Panc1 (cell line): ENCODE results near the gene GTPBP4.

Experiments used
- CTCF ChIP-seq: fragments of 450-650 bp; IDR thresholded peaks from 2 replicates; pipeline ENCODE4 v1.5.1; 2017; ENCODE audit warnings: mild to moderate bottlenecking
- POLR2AphosphoS5 ChIP-seq: IDR thresholded peaks from 2 replicates; pipeline ENCODE4 v1.6.1; 2012; ENCODE audit warnings: mild to moderate bottlenecking, low read depth, low read length, moderate library complexity
- REST ChIP-seq, 2 experiments: IDR thresholded peaks; 2 replicates each; pipeline ENCODE4 v1.6.1; 2011 to 2012; ENCODE audit warnings: low read depth in 2 of 2, control low read depth in 1 of 2, low read length in 1 of 2, mild to moderate bottlenecking in 1 of 2, moderate library complexity in 1 of 2; ENCODE audit not compliant: insufficient read depth in 1 of 2
- SIN3A ChIP-seq: IDR thresholded peaks from 2 replicates; pipeline ENCODE4 v1.6.1; 2012; ENCODE audit warnings: low read depth, mild to moderate bottlenecking, low read length, moderate library complexity, borderline replicate concordance; ENCODE audit not compliant: insufficient read depth
- TCF7L2 ChIP-seq: IDR thresholded peaks from 2 replicates; pipeline ENCODE4 v1.6.1; 2011; ENCODE audit warnings: mild to moderate bottlenecking, low read depth, low read length, inconsistent platforms

GRCh38 chr10:994836-995558, 6.8 kb downstream of the GTPBP4 start:
- TF ChIP-seq CTCF = no peak
- TF ChIP-seq POLR2AphosphoS5 = no peak; the same call in 1 of the 2 replicates
- no peak for TF ChIP-seq SIN3A
- TF ChIP-seq TCF7L2 = no peak
- TF ChIP-seq REST (IDR thresholded peaks at IDR 0.05; ENCODE audit: insufficient read depth in 1 of 2, low read depth in 2 of 2, low read length in 1 of 2) = no peak
